ENCODE measurements around the gene CUL3.

DNA sequence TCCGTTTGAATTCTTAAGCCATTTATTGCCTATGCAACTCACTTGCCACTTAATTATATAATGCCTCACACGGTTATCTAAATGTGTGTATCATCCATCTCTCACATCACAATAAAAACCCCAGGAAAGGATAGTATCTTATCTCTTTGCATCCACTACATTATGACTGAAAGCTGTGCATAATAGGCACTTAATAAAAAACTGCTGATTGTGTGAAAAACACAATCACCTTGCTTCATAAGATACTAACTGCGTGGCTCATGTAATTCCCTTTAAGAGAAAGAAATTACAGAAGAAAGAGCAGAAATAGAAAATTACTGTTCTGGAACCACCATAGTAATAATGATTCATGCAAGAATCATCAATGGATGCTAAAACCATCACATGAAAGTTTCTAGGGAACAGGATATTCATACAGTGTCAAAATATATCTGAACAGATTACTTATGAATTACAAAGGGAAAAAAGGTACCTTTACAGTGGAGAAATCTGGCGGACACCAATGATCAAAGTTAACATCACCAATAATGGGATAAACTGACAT is 29.3 kb downstream of the CUL3 start:
- TF ChIP-seq, protein P1, sequence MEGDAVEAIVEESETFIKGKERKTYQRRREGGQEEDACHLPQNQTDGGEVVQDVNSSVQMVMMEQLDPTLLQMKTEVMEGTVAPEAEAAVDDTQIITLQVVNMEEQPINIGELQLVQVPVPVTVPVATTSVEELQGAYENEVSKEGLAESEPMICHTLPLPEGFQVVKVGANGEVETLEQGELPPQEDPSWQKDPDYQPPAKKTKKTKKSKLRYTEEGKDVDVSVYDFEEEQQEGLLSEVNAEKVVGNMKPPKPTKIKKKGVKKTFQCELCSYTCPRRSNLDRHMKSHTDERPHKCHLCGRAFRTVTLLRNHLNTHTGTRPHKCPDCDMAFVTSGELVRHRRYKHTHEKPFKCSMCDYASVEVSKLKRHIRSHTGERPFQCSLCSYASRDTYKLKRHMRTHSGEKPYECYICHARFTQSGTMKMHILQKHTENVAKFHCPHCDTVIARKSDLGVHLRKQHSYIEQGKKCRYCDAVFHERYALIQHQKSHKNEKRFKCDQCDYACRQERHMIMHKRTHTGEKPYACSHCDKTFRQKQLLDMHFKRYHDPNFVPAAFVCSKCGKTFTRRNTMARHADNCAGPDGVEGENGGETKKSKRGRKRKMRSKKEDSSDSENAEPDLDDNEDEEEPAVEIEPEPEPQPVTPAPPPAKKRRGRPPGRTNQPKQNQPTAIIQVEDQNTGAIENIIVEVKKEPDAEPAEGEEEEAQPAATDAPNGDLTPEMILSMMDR (IDR thresholded peaks at IDR 0.05; ENCODE audit: insufficient read depth, low read depth, low read length) = no peak
- no peak for TF ChIP-seq EZH2 (IDR thresholded peaks at IDR 0.05; ENCODE audit: insufficient read depth, low read length)

Measured in astrocyte (in vitro differentiated cells and primary cell).